Endothelial cell (in vitro differentiated cells): ENCODE measurements around the gene RPTOR. TPM values are rescaled to one million over a fixed set of nuclear protein-coding genes. Genes with fewer than 3 reads are reported as not detected.

Experiments used
- DNase-seq: peaks from one replicate; pipeline ENCODE4 v3.0.0; 2021; ENCODE audit warnings: low spot score
- H3K27ac Mint-ChIP-seq: one replicate; pipeline ENCODE4 v1.8.0; 2021; ENCODE audit warnings: mixed read lengths, inconsistent platforms; ENCODE audit not compliant: unreplicated experiment
- H3K27me3 Mint-ChIP-seq: one replicate; pipeline ENCODE4 v1.8.0; 2021; ENCODE audit warnings: mild to moderate bottlenecking, moderate library complexity, mixed read lengths, inconsistent platforms; ENCODE audit not compliant: unreplicated experiment
- H3K36me3 Mint-ChIP-seq: one replicate; pipeline ENCODE4 v1.8.0; 2021; ENCODE audit warnings: mild to moderate bottlenecking, low read depth, mixed read lengths, inconsistent platforms; ENCODE audit not compliant: unreplicated experiment
- H3K4me1 Mint-ChIP-seq: one replicate; pipeline ENCODE4 v1.8.0; 2021; ENCODE audit warnings: mild to moderate bottlenecking, mixed read lengths, inconsistent platforms; ENCODE audit not compliant: unreplicated experiment
- H3K4me3 Mint-ChIP-seq: one replicate; pipeline ENCODE4 v1.8.0; 2021; ENCODE audit warnings: mild to moderate bottlenecking, mixed read lengths, inconsistent platforms; ENCODE audit not compliant: unreplicated experiment
- H3K9me3 Mint-ChIP-seq: one replicate; pipeline ENCODE4 v1.8.0; 2021; ENCODE audit warnings: mixed read lengths, inconsistent platforms; ENCODE audit not compliant: unreplicated experiment
- total RNA-seq: library from RNA; stranded (reverse); fragmentation: NEBNext Ultra II Directional; extraction: Animal tissue kit (Norgen Biotek cat#: 25700); gene quantifications from one replicate; pipeline ENCODE4 v1.2.1, GENCODE V29; 2021; ENCODE audit not compliant: unreplicated experiment
- TF ChIP-seq, protein P1 (sequence below): fragments of 200-600 bp; sonication (generic); IDR thresholded peaks from one replicate; pipeline ENCODE4 v1.5.0; 2021; ENCODE audit warnings: antibody characterized with exemption; ENCODE audit not compliant: unreplicated experiment

Gene RPTOR
- total RNA-seq, 1 donor from 2014 or later = 36.7 TPM

DNA sequence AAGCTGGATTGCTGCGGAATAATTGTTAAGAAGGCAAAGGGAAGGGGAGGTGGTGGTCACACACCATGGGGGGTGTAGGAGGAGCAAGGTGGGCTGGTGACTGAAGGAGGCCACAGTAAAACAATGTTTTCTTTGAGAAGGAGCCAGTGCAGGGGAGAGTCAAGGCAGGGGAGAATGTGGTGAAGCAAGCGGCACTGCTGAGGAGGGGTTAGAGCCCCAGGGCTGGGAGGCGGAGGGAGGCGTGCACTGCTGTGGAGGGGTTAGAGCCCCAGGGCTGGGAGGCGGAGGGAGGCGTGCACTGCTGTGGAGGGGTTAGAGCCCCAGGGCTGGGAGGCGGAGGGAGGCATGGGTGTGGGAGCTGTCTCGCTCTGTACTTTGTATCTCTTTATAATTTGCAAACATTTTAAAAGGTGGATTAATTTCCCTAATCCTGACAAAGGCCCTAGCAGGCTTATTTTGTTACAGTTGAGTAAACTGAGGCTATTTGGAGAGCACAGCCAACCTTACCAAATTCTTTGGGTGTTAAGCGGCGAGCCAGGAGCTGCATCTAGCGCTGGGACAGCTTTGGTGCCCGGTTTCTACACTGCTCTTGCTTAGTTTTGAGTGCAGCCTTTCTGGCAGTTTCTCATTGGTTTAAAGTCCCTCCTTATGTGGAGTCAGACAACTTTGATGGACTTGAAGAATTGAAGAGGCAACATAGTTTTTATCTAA is 20.9 kb downstream of the RPTOR start:
- Mint-ChIP-seq H3K36me3 (peaks cover 3% of the 10 kb centered on the region), H3K4me3 (no peak overlapping the region), H3K4me1 (no peaks in the 10 kb centered on the region), H3K27ac (no peak overlapping the region), H3K27me3 (peaks cover 10% of the 10 kb centered on the region), H3K9me3 (no peaks in the 10 kb centered on the region)
- DNase-seq = no peak
- TF ChIP-seq, protein P1, sequence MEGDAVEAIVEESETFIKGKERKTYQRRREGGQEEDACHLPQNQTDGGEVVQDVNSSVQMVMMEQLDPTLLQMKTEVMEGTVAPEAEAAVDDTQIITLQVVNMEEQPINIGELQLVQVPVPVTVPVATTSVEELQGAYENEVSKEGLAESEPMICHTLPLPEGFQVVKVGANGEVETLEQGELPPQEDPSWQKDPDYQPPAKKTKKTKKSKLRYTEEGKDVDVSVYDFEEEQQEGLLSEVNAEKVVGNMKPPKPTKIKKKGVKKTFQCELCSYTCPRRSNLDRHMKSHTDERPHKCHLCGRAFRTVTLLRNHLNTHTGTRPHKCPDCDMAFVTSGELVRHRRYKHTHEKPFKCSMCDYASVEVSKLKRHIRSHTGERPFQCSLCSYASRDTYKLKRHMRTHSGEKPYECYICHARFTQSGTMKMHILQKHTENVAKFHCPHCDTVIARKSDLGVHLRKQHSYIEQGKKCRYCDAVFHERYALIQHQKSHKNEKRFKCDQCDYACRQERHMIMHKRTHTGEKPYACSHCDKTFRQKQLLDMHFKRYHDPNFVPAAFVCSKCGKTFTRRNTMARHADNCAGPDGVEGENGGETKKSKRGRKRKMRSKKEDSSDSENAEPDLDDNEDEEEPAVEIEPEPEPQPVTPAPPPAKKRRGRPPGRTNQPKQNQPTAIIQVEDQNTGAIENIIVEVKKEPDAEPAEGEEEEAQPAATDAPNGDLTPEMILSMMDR = no peak

DNA sequence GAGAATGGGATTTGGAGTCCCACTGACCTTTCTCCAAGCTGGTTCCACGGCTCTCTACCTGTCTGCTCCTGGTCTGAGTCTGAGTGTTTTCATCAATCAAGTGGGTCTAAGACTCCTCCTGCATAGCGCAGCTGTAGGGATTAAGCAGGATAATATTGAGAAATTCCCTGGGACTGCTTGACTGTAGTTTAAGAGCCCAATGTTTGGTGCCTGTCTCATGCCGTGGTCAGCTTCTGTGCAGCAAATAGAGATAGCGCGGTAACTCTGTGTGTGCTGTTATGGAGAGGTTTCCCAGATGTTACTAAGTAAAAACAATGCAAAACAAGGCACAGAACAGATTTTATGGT is 21.4 kb downstream of the RPTOR start:
- H3K4me1 Mint-ChIP-seq = no peaks in the 10 kb centered on the region
- TF ChIP-seq, protein P1 = no peak
- H3K36me3 Mint-ChIP-seq = peaks cover 3% of the 10 kb centered on the region
- H3K27ac Mint-ChIP-seq = no peak overlapping the region
- H3K4me3 Mint-ChIP-seq = no peak overlapping the region
- H3K27me3 Mint-ChIP-seq = peaks cover 10% of the 10 kb centered on the region
- no peak for DNase-seq
- H3K9me3 Mint-ChIP-seq = no peaks in the 10 kb centered on the region

DNA sequence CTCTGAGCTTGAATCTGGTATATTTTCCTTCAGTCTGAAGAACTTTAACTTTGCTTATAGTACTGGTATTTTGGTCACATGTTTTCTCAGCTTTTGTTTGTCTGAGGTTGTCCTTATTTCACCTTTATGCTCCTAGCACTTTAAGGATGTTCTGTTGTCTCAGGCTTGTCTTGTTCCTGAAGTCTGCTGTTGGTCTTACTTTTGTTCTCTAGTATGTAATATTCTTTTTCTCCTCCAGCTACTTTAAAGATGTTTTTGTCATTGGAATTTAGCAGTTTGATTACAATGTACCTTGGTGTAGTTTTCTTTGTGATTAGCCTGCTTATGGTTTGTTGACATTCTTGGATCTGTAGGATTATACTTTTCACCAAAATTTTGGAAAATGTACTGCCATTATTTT is 23.6 kb downstream of the RPTOR start:
- TF ChIP-seq, protein P1 = no peak
- no peak for DNase-seq
- Mint-ChIP-seq H3K36me3 (peaks cover 3% of the 10 kb centered on the region), H3K27me3 (peaks cover 10% of the 10 kb centered on the region), H3K4me1 (no peaks in the 10 kb centered on the region), H3K9me3 (no peaks in the 10 kb centered on the region), H3K4me3 (no peak overlapping the region), H3K27ac (no peak overlapping the region)

DNA sequence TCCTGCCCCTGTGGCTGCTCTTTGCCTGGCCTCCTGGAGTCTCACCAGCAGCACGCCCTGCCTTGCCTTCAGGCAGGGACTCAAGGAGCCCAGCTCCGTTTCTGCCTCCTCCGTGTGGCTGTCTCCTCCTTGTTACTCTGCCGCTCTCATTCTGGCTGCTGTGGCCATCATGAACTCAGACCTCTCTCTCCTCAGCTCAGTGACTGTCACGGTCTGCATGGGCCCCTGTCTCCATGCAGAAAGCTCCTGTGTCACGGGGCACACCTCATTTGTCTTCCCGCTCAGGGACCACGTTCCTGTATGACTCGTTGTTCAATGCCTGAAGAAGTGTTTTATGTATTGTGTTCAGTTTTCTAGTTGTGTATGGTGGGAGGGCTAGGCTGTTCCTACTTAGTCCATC is 25.3 kb downstream of the RPTOR start:
- TF ChIP-seq, protein P1 = no peak
- Mint-ChIP-seq H3K27me3 (peaks cover 6% of the 10 kb centered on the region), H3K36me3 (peaks cover 3% of the 10 kb centered on the region), H3K4me3 (no peak overlapping the region), H3K4me1 (no peaks in the 10 kb centered on the region), H3K9me3 (no peaks in the 10 kb centered on the region), H3K27ac (no peak overlapping the region)
- DNase-seq = no peak

DNA sequence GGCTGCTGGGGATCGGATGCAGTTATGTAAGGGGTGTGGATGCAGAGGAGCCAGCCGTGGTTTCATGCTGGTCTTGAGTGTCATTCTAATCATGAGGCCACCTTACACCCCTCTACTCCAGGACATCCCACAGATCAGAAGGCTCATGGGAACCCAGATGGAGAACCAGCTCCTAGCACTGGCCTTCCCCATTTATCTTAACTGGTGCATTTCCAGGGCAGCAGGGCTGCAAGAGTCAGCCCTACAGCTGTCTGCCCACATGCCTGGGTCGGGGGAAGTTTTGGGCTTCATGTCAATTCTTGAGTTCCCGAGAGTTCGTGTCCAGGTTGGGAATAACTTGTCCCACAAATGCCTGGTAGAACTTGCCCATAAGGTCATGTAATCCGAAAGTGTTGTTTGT is 29.1 kb downstream of the RPTOR start:
- Mint-ChIP-seq H3K27ac (no peak overlapping the region), H3K9me3 (no peaks in the 10 kb centered on the region), H3K27me3 (peaks cover 4% of the 10 kb centered on the region), H3K4me1 (no peaks in the 10 kb centered on the region), H3K36me3 (peaks cover 3% of the 10 kb centered on the region), H3K4me3 (no peak overlapping the region)
- no peak for DNase-seq
- TF ChIP-seq, protein P1 = no peak
